Adrenal gland (tissue), 12 donors: ENCODE results near the gene FBXO33. TPM values are rescaled to one million over a fixed set of nuclear protein-coding genes. Genes with fewer than 3 reads are reported as not detected.

Experiments
- DNase-seq, 7 donors: peaks; one replicate each; pipeline ENCODE4 v3.0.0-alpha.2; 2019 to 2020
- H3K27ac ChIP-seq, 5 donors: fragments of 200-600 bp; sonication (generic) in 4 of 5; 1 replicate in 3 of 5; 2 replicates in 2 of 5; pipeline versions ENCODE4 v1.5.1 to v1.8.0; 2016 to 2020; ENCODE audit warnings: mild to moderate bottlenecking in 1 of 5
- H3K27me3 ChIP-seq: fragments of 200-600 bp; 2 replicates; pipeline ENCODE4 v1.8.0; 2021
- H3K36me3 ChIP-seq, 2 donors: fragments of 200-600 bp; replicated peaks in 1 of 2; 1 replicate in 1 of 2; 2 replicates in 1 of 2; pipeline versions ENCODE4 v1.5.1 to v1.8.0; 2018 to 2022
- H3K4me1 ChIP-seq, 2 donors: fragments of 200-600 bp; replicated peaks in 1 of 2; 1 replicate in 1 of 2; 2 replicates in 1 of 2; pipeline versions ENCODE4 v1.5.1 to v1.8.0; 2018 to 2021
- H3K4me3 ChIP-seq, 4 donors: fragments of 200-600 bp; sonication (generic) in 3 of 4; one replicate each; pipeline ENCODE4 v1.5.1; 2016 to 2018
- H3K9me3 ChIP-seq, 3 donors: fragments of 200-600 bp; sonication (generic) in 1 of 3; replicated peaks in 1 of 3; 1 replicate in 2 of 3; 2 replicates in 1 of 3; pipeline versions ENCODE4 v1.5.1 to v1.8.0; 2016 to 2021
- CTCF ChIP-seq, 6 experiments: fragments of 450-650 bp in 4 of 6; fragments of 200-600 bp in 2 of 6; sonication (generic) in 1 of 6; IDR thresholded peaks; 1 replicate in 5 of 6; 2 replicates in 1 of 6; pipeline versions ENCODE4 v1.5.1 to v1.8.0; 2016 to 2021; ENCODE audit warnings: antibody characterized with exemption in 6 of 6, mild to moderate bottlenecking in 2 of 6, moderate library complexity in 1 of 6
- POLR2A ChIP-seq, 2 donors: fragments of 450-650 bp; IDR thresholded peaks; one replicate each; pipeline ENCODE4 v1.6.1; 2017; ENCODE audit warnings: antibody characterized with exemption in 2 of 2, mild to moderate bottlenecking in 2 of 2, moderate library complexity in 1 of 2
- WGBS, 4 donors: extraction: QIAGEN DNeasy Blood & Tissue Kit in 2 of 4; methylation state at CpG; one replicate each; pipeline versions ENCODE4 v1.1.5 to v1.1.7; 2013 to 2017; 5-methylcytosine and 5-hydroxymethylcytosine counted together
- intact Hi-C, 2 donors: fragments of 100-400 bp; cut with DNase I; formaldehyde crosslinking; loops; one replicate each; pipeline versions ENCODE4 v1.14.1 to v1.15.0; 2022 to 2023
- polyA plus RNA-seq, 3 donors: library from polyadenylated mRNA; stranded (reverse); fragments of 200-250 nt in 2 of 3; fragments of 350-450 nt in 1 of 3; fragmentation: Illumina TruSeq in 1 of 3; extraction: RNeasy Lipid Tissue Mini Kit (QIAGEN cat#74804) in 1 of 3; gene quantifications; one replicate each; pipeline ENCODE4 v1.2.3, GENCODE V29; 2013 to 2014
- total RNA-seq, 9 donors: library from RNA; depleted of rRNA in 4 of 9; stranded (reverse); fragments of >200 nt in 4 of 9; fragments of 120-200 nt in 1 of 9; fragmentation: NEBNext Ultra II Directional in 1 of 9; extraction: Animal tissue kit (Norgen Biotek cat#: 25700) in 1 of 9; gene quantifications; one replicate each; pipeline versions ENCODE4 v1.1.0 to v1.2.4, GENCODE V29; 2013 to 2023
- donor health status: healthy with polysubstance abuse.
- donor health status: Bipolar disorder and iron deficiency.
- donor health status: DM: yes; HTN: yes; CAD: no.
- donor health status: DM: no; HTN: no; CAD: no.
- donor health status: DM: no; HTN: no; CAD: no.
- donor health status: DM: yes; HTN: yes; CAD: no.

FBXO33 gene
- total and polyA plus RNA-seq, 12 donors = 6.0 to 23.2 (median 17.8) TPM

GRCh38 chr14:39383741-39384140, 48.5 kb downstream of the FBXO33 start:
- Histone ChIP-seq H3K36me3 (no peaks in the 10 kb centered on the region), H3K9me3 (no peaks in the 10 kb centered on the region), H3K4me3 (no peak overlapping the region), H3K4me1 (peaks cover 10 to 15% of the 10 kb centered on the region in 2 donors), H3K27ac (no peak overlapping the region), H3K27me3 (no peaks in the 10 kb centered on the region)
- TF ChIP-seq CTCF (IDR thresholded peaks at IDR 0.05) = no peak
- no peak for TF ChIP-seq POLR2A (IDR thresholded peaks at IDR 0.05)
- intact Hi-C loops = no loop called here
- no peak for DNase-seq
- 80 to 94% (median 86%) methylated on average over 1 of the region's 1 CpG for WGBS, 4 donors

GRCh38 chr14:39383026-39383660, 49.1 kb downstream of the FBXO33 start:
- no peaks in the 10 kb centered on the region for H3K9me3 ChIP-seq
- no peaks in the 10 kb centered on the region for H3K27me3 ChIP-seq
- intact Hi-C loops = no loop called here
- WGBS, 4 donors = 64 to 80% (median 77%) methylated on average over 1 of the region's 1 CpG
- H3K4me1 ChIP-seq = peaks cover 11 to 16% of the 10 kb centered on the region in 2 donors
- TF ChIP-seq CTCF (IDR thresholded peaks at IDR 0.05) (no peak), POLR2A (IDR thresholded peaks at IDR 0.05) (no peak)
- no peaks in the 10 kb centered on the region for H3K36me3 ChIP-seq
- H3K4me3 ChIP-seq = no peak overlapping the region
- H3K27ac ChIP-seq = no peak overlapping the region
- no peak for DNase-seq

- 58 to 70% (median 61%) methylated on average over 3 of the region's 3 CpGs for WGBS, 4 donors
- no peaks in the 10 kb centered on the region for H3K9me3 ChIP-seq
- intact Hi-C loops = no loop called here
- H3K4me3 ChIP-seq = no peak overlapping the region
- no peak for TF ChIP-seq CTCF (IDR thresholded peaks at IDR 0.05)
- TF ChIP-seq POLR2A (IDR thresholded peaks at IDR 0.05) = no peak
- H3K36me3 ChIP-seq = no peaks in the 10 kb centered on the region
- peak overlapping the region in 4 of 5 donors; percentile 57 to 81 (median 66) for H3K27ac ChIP-seq
- DNase-seq = no peak
- peaks cover 18 to 23% of the 10 kb centered on the region in 2 donors for H3K4me1 ChIP-seq
- no peaks in the 10 kb centered on the region for H3K27me3 ChIP-seq
These were observed 49.8 kb downstream of the FBXO33 start for GRCh38 chr14:39382463-39382862.

- intact Hi-C loops = no loop called here
- H3K36me3 ChIP-seq = no peaks in the 10 kb centered on the region
- WGBS, 4 donors = 37 to 62% (median 48%) methylated on average over 4 of the region's 4 CpGs
- peaks cover 29 to 32% of the 10 kb centered on the region in 2 donors for H3K4me1 ChIP-seq
- peak overlapping the region; percentile 20 to 81 (median 57) for H3K27ac ChIP-seq
- H3K9me3 ChIP-seq = no peaks in the 10 kb centered on the region
- H3K4me3 ChIP-seq = no peak overlapping the region
- DNase-seq = peak; percentile 56 to 82 (median 66)
- H3K27me3 ChIP-seq = no peaks in the 10 kb centered on the region
- TF ChIP-seq POLR2A (IDR thresholded peaks at IDR 0.05) (no peak), CTCF (IDR thresholded peaks at IDR 0.05) (no peak)
These were observed 50.9 kb downstream of the FBXO33 start for GRCh38 chr14:39381366-39381765.
